SK-N-SH (cell line): ENCODE measurements around the gene SCG2.

Experiments used
- POLR2AphosphoS5 ChIP-seq: IDR thresholded peaks from 2 replicates; pipeline ENCODE4 v1.6.1; 2012; ENCODE audit warnings: low read depth, low read length
- YY1 ChIP-seq: IDR thresholded peaks from 2 replicates; pipeline ENCODE4 v1.4.0; 2012; ENCODE audit warnings: low read depth, mild to moderate bottlenecking

DNA sequence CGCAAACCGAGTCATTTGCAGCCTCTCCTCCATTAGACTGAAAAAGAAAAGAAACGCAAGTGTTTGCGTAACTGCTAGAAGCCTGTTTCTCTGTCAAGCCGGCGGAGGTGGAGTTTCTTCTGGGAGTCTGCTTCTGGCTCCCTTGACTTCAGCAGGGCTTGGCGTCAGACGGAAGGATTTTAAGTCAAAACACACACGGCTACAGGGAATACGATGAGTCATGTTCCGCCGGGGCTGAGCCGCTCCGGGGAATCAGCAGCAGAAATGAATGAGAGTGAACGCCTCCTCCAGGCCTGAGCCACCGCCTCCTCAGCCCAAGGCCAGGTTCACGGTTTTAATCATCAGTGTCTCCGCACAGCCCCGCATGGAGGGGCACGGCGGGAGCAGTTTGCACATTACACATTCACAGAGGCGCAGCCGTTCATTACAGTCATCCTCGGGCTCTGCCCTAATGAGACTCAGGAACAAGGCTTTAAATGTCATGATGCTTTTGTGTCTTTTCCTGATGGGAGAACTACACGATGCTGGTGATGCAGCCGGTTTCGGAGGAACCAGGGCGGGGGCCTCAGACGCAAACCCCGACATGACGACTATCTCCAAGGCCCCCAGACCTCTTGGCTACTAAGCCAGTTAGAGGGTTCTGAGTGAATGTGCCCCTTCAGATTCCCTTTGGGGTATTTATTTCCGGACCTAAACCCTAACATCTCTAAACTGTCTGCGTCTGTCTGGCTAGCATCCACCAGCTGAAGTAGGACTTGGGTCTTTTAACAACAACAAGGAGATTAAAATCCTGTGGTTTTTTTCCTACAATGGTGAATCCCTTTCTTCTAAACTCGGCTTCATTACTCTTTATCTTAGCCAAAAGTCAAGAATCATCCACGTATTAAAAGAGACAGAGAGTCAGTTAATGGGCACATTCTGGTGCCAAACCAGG, 11.1 kb upstream of the SCG2 start:
- TF ChIP-seq YY1 (no peak; the same call in 1 of the 2 replicates), POLR2AphosphoS5 (peak; percentile 57)
